Dedifferentiated amniotic fluid mesenchymal stem cell (primary cell): ENCODE measurements around the gene OCRL.
A peak's percentile ranks its signal among the peaks of the same experiment; 100 is the strongest.

ENCODE experiments used
- DNase-seq: peaks from one replicate; pipeline ENCODE4 v3.0.0-alpha.2; 2016; ENCODE audit errors: extremely low spot score

Gene OCRL

GRCh38 chrX:129634541-129634940, 94.5 kb downstream of the OCRL start:
- DNase-seq: no peak

- DNase-seq: no peak
Observed at GRCh38 chrX:129636175-129636681, 96.2 kb downstream of the OCRL start.

- DNase-seq: peak; percentile 67
Observed at GRCh38 chrX:129637217-129638109, 97.4 kb downstream of the OCRL start.

- DNase-seq: no peak
Observed at GRCh38 chrX:129638917-129639316, 98.9 kb downstream of the OCRL start.

- DNase-seq: no peak
Observed at GRCh38 chrX:129640737-129641136, 100.7 kb downstream of the OCRL start.

GRCh38 chrX:129641469-129641868, 101.4 kb downstream of the OCRL start:
- DNase-seq: no peak

- DNase-seq: no peak
Observed at GRCh38 chrX:129641941-129642340, 101.9 kb downstream of the OCRL start.
